Retinal pigment epithelial cell (primary cell): ENCODE measurements around the gene ZNF101.
"Not testable (repeated sequence)": the region's sequence is repeated elsewhere in the genome, so short reads cannot be mapped to it uniquely, and the experiment has no call there.

ENCODE experiments used
- DNase-seq: peaks from one replicate; pipeline ENCODE4 v3.0.0-alpha.2; 2010; ENCODE audit warnings: low read depth
- H3K4me3 ChIP-seq: 2 replicates; pipeline ENCODE4 v1.5.1; 2011; ENCODE audit warnings: mild to moderate bottlenecking, low read length, control low read depth, moderate library complexity
- TF ChIP-seq, protein P1 (sequence below): conservative IDR thresholded peaks from 2 replicates; pipeline ENCODE4 v1.5.1; 2011; ENCODE audit warnings: low read depth, low read length, control low read depth, inconsistent platforms

ZNF101 gene

DNA sequence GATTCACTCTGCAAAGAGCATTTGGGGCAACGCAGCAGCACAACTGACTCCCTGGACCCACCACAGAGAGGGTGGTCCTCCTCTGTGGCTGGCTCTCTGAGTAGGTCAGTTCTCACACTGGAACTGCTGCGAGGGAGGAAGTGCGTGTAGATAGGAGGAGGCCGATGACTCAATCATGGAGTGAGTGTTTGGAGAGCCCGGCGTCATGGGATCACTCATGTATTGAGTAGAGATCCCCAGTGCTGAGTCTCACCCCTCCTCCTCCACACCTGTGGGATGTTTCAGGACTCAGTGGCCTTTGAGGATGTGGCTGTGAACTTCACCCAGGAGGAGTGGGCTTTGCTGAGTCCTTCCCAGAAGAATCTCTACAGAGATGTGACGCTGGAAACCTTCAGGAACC, 8.9 kb downstream of the ZNF101 start:
- no peak overlapping the region for H3K4me3 ChIP-seq
- TF ChIP-seq, protein P1, sequence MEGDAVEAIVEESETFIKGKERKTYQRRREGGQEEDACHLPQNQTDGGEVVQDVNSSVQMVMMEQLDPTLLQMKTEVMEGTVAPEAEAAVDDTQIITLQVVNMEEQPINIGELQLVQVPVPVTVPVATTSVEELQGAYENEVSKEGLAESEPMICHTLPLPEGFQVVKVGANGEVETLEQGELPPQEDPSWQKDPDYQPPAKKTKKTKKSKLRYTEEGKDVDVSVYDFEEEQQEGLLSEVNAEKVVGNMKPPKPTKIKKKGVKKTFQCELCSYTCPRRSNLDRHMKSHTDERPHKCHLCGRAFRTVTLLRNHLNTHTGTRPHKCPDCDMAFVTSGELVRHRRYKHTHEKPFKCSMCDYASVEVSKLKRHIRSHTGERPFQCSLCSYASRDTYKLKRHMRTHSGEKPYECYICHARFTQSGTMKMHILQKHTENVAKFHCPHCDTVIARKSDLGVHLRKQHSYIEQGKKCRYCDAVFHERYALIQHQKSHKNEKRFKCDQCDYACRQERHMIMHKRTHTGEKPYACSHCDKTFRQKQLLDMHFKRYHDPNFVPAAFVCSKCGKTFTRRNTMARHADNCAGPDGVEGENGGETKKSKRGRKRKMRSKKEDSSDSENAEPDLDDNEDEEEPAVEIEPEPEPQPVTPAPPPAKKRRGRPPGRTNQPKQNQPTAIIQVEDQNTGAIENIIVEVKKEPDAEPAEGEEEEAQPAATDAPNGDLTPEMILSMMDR = no peak

DNA sequence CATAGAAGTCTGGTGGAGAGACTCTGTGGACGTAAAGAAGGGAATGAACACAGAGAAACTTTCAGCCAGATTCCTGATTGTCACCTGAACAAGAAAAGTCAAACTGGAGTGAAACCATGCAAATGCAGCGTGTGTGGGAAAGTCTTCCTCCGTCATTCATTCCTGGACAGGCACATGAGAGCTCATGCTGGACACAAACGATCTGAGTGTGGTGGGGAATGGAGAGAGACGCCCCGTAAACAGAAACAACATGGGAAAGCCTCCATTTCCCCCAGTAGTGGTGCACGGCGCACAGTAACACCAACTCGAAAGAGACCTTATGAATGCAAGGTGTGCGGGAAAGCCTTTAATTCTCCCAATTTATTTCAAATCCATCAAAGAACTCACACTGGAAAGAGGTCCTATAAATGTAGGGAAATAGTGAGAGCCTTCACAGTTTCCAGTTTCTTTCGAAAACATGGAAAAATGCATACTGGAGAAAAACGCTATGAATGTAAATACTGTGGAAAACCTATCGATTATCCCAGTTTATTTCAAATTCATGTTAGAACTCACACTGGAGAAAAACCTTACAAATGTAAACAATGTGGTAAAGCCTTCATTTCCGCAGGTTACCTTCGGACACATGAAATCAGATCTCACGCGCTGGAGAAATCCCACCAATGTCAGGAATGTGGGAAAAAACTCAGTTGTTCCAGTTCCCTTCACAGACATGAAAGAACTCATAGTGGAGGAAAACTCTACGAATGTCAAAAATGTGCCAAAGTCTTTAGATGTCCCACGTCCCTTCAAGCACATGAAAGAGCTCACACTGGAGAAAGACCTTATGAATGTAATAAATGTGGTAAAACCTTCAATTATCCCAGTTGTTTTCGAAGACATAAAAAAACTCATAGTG, 10.8 kb downstream of the ZNF101 start:
- no peak for DNase-seq
- TF ChIP-seq, protein P1 = no peak
- no peak overlapping the region for H3K4me3 ChIP-seq

More for the DNA sequence above, 8.9 kb downstream of the ZNF101 start:
- no peak for DNase-seq

DNA sequence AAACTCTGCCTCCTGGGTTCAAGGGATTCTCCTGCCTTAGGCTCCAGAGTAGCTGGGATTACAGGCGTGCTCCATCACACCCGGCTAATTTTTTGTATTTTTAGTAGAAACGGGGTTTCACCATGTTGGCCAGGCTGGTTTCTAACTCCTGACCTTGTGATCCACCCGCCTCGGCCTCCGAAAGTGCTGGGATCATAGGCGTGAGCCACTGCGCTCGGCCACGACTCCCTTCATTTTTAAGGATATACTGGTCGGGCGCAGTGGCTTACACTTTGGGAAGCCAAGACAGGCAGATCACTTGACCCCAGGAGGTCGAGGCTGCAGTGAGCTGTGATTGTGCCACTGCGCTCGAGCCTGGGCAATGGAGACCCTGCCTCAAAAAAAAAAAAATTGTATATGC, 17.5 kb downstream of the ZNF101 start:
- not testable (repeated sequence) for H3K4me3 ChIP-seq, DNase-seq

DNA sequence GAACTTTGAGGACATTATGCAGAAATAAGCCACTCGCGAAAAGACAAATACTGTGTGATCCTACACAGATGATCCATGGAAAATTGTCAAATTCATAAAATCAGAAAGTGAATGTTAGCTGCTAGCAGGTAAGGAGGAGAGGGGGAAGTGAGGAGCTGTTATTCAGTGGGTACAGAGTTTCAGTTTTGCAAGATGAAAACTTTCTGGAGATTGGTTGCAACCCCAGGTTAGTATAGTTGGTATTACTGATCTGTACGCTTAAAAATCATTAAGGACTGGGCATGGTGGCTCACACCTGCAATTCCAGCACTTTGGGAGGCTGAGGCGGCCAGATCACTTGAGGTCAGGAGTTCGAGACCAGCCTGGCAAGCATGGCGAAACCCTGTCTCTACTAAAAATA, 17.9 kb downstream of the ZNF101 start:
- no peak overlapping the region for H3K4me3 ChIP-seq
- no peak for DNase-seq
- TF ChIP-seq, protein P1 = no peak

DNA sequence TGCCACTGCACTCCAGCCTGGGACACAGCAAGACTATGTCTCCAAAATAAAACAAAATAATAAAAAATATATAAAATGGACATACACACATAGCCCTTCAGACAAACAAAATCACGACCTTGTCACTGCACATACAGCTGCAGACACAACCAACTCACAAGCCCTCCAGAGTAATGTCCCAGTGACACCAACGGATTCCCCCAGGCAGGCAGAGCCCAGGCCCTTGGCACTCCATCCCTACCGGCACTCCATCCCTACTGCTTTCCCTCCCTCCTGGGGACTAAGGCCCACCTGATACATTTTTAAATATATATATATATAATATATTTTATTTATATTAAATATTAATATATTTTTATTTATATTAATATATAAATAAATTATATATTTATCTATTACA, 18.5 kb downstream of the ZNF101 start:
- H3K4me3 ChIP-seq = no peak overlapping the region
- DNase-seq = no peak
- TF ChIP-seq, protein P1 = no peak

DNA sequence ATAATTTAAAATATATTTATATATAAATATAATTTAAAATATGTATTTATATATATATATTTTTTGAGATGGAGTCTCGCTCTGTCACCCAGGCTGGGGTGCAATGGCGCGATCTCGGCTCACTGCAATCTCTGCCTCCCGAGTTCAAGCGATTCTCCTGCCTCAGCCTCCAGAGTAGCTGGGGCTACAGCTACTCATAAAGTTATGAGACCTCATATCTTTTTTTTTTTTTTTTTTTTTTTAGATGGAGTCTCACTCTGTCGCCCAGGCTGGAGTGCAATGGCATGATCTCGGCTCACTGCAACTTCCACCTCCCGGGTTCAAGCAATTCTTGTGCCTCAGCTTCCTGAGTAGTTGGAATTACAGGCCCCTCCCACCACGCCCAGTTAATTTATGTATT, 20.4 kb downstream of the ZNF101 start:
- not testable (repeated sequence) for DNase-seq, H3K4me3 ChIP-seq

DNA sequence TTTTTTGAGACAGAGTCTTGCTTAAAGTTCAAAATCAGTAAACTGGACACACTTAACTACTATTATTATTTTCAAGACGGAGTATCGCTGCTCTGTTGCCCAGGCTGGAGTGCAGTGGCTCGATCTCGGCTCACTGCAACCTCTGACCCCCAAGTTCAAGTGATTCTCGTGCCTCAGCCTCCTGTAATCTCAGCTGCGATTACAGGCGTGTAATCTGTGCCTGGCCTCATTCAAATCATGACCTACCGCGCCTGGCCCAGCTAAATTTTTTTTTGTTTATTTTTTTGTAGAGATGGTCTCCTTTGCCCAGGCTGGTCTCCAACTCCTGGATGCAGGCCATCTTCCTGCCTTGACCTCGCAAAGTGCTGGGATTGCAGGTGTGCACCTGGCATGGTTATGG, 23.0 kb downstream of the ZNF101 start:
- DNase-seq = no peak
- TF ChIP-seq, protein P1 = no peak
- H3K4me3 ChIP-seq = no peak overlapping the region

DNA sequence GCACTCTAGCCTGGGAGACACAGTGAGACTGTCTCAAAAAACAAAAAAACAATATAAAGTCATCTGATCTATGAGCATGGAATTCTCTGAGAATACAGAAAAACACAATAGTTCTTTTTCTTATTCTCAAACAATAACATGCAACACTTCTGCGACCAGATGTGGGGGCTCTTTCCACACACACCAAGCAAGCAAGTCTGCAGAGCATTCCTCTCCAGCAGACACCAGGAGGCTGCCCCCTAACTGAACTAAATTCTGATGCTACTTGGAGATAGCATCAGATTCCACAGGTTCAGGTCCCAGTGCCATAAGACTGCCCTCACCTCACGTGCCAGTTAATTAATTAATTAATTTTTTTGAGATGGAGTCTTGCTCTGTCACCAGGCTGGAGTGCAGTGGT, 27.7 kb downstream of the ZNF101 start:
- no peak for DNase-seq
- TF ChIP-seq, protein P1 = no peak
- no peak overlapping the region for H3K4me3 ChIP-seq
